Common myeloid progenitor, CD34-positive (primary cell): ENCODE data around the gene CRYGN.

ENCODE experiments used
- CTCF ChIA-PET: fragments of 350-600 bp; sonication (Branson Sonifier 250); formaldehyde crosslinking; loops from one replicate; lab custom pipeline; 2021; ENCODE audit warnings: antibody characterized with exemption; lab: Charles Lee
- POLR2A ChIA-PET: fragments of 350-600 bp; sonication (Branson Sonifier 250); formaldehyde crosslinking; loops from one replicate; lab custom pipeline; 2021; ENCODE audit warnings: antibody characterized with exemption; lab: Charles Lee
- DNase-seq, 3 donors: peaks; one replicate each; pipeline versions ENCODE4 v3.0.0 to v3.0.0-alpha.2; 2013
- H3K27ac ChIP-seq, 2 experiments: 1 replicate in 1 of 2; 2 replicates in 1 of 2; pipeline ENCODE4 v1.7.0; 2013; ENCODE audit warnings: inconsistent platforms in 2 of 2, low read length in 2 of 2, mild to moderate bottlenecking in 2 of 2, low read depth in 1 of 2, moderate library complexity in 1 of 2; ENCODE audit not compliant: severe bottlenecking in 2 of 2, insufficient read depth in 1 of 2, poor library complexity in 1 of 2
- H3K27me3 ChIP-seq, 5 experiments: replicated peaks in 2 of 5; 1 replicate in 3 of 5; 2 replicates in 2 of 5; pipeline versions ENCODE4 v1.6.1 to v1.7.0; 2013; ENCODE audit warnings: low read length in 4 of 5, mild to moderate bottlenecking in 2 of 5, moderate library complexity in 2 of 5, inconsistent platforms in 1 of 5; ENCODE audit not compliant: insufficient read depth in 5 of 5, control insufficient read depth in 4 of 5
- H3K36me3 ChIP-seq, 4 experiments: 1 replicate in 2 of 4; 2 replicates in 2 of 4; pipeline versions ENCODE4 v1.6.1 to v1.7.0; 2013; ENCODE audit warnings: low read length in 3 of 4, control low read depth in 1 of 4, mild to moderate bottlenecking in 1 of 4; ENCODE audit not compliant: control insufficient read depth in 4 of 4, insufficient read depth in 4 of 4
- H3K4me1 ChIP-seq, 4 experiments: 1 replicate in 3 of 4; 2 replicates in 1 of 4; pipeline versions ENCODE4 v1.6.1 to v1.7.1; 2013; ENCODE audit warnings: low read length in 3 of 4, mild to moderate bottlenecking in 3 of 4, control low read depth in 1 of 4, inconsistent platforms in 1 of 4, moderate library complexity in 1 of 4; ENCODE audit not compliant: control insufficient read depth in 4 of 4, insufficient read depth in 4 of 4; ENCODE audit errors: control extremely low read depth in 1 of 4
- H3K4me3 ChIP-seq, 7 experiments: 1 replicate in 4 of 7; 2 replicates in 3 of 7; pipeline versions ENCODE4 v1.5.1 to v1.7.0; 2013; ENCODE audit warnings: mild to moderate bottlenecking in 7 of 7, low read length in 6 of 7, moderate library complexity in 6 of 7, inconsistent platforms in 2 of 7, low read depth in 2 of 7, control low read depth in 1 of 7; ENCODE audit not compliant: insufficient read depth in 4 of 7, control insufficient read depth in 1 of 7; ENCODE audit errors: extremely low read depth in 1 of 7
- H3K9me3 ChIP-seq, 5 experiments: 1 replicate in 4 of 5; 2 replicates in 1 of 5; pipeline versions ENCODE4 v1.6.1 to v1.7.1; 2013; ENCODE audit warnings: low read length in 4 of 5, mild to moderate bottlenecking in 2 of 5, inconsistent platforms in 1 of 5, low read depth in 1 of 5, moderate library complexity in 1 of 5; ENCODE audit not compliant: control insufficient read depth in 4 of 5, insufficient read depth in 2 of 5; ENCODE audit errors: control extremely low read depth in 1 of 5
- WGBS: methylation state at CpG from one replicate; pipeline ENCODE4 v1.1.5; 2013; ENCODE audit not compliant: insufficient coverage; 5-methylcytosine and 5-hydroxymethylcytosine counted together

Gene CRYGN

GRCh38 chr7:151396328-151396970 lies 43.5 kb downstream of the CRYGN start:
- no peak for DNase-seq
- H3K36me3 ChIP-seq, result no peaks in the 10 kb centered on the region
- 99% methylated on average over 6 of the region's 10 CpGs for WGBS
- CTCF ChIA-PET, result interaction anchor here (0.8 to 1.5 kb wide), 4 partner anchors 9 to 52 kb away, joined by 3 to 5 read pairs (median 4); no protein-coding TSS in a partner anchor
- peaks cover 0 to 3% (median 3%) of the 10 kb centered on the region in 4 experiments for H3K4me1 ChIP-seq
- no peak overlapping the region for H3K4me3 ChIP-seq
- peaks cover 0 to 3% (median 0%) of the 10 kb centered on the region in 5 experiments for H3K27me3 ChIP-seq
- no peak overlapping the region for H3K27ac ChIP-seq
- peaks cover 0 to 3% (median 0%) of the 10 kb centered on the region in 5 experiments for H3K9me3 ChIP-seq
- POLR2A ChIA-PET, result interaction anchor here (0.6 kb wide), 1 partner anchor 622 kb away, joined by 3 read pairs; no protein-coding TSS in a partner anchor

- Histone ChIP-seq H3K27ac (no peak overlapping the region), H3K27me3 (peaks cover 0 to 3% (median 0%) of the 10 kb centered on the region in 5 experiments), H3K36me3 (no peaks in the 10 kb centered on the region), H3K4me1 (peaks cover 0 to 14% (median 9%) of the 10 kb centered on the region in 4 experiments), H3K9me3 (peaks cover 0 to 3% (median 0%) of the 10 kb centered on the region in 5 experiments), H3K4me3 (no peak overlapping the region)
- DNase-seq, result no peak
- POLR2A ChIA-PET, result no interaction called here
- CTCF ChIA-PET, result interaction anchor here (2.1 kb wide), 1 partner anchor 27 kb away, joined by 9 read pairs; no protein-coding TSS in a partner anchor
- 90% methylated on average over 9 of the region's 13 CpGs for WGBS
Measured at GRCh38 chr7:151395036-151395367, 44.9 kb downstream of the CRYGN start.

- H3K4me1 ChIP-seq, result peaks cover 0 to 20% (median 10%) of the 10 kb centered on the region in 4 experiments
- ChIA-PET POLR2A (interaction anchor here (0.6 kb wide), 1 partner anchor 50 kb away, joined by 3 read pairs; no protein-coding TSS in a partner anchor), CTCF (interaction anchor here (1.0 to 2.1 kb wide), 4 partner anchors 10 to 53 kb away, joined by 4 to 9 read pairs (median 5); no protein-coding TSS in a partner anchor)
- no peak overlapping the region for H3K27ac ChIP-seq
- peaks cover 0 to 3% (median 0%) of the 10 kb centered on the region in 5 experiments for H3K27me3 ChIP-seq
- H3K36me3 ChIP-seq, result no peaks in the 10 kb centered on the region
- DNase-seq, result no peak
- WGBS, result 98% methylated on average over 33 of the region's 35 CpGs
- peaks cover 0 to 3% (median 0%) of the 10 kb centered on the region in 5 experiments for H3K9me3 ChIP-seq
- no peak overlapping the region for H3K4me3 ChIP-seq
Measured at GRCh38 chr7:151394076-151395035, 45.6 kb downstream of the CRYGN start.

- DNase-seq, result peak in 2 of 3 donors; percentile 55 to 77
- POLR2A ChIA-PET, result interaction anchor here (0.6 kb wide), 1 partner anchor 51 kb away, joined by 3 read pairs; no protein-coding TSS in a partner anchor
- H3K36me3 ChIP-seq, result no peaks in the 10 kb centered on the region
- CTCF ChIA-PET, result interaction anchor here (0.7 to 2.1 kb wide), 5 partner anchors 9 to 77 kb away, joined by 3 to 9 read pairs (median 4); no protein-coding TSS in a partner anchor
- H3K4me1 ChIP-seq, result peaks cover 0 to 20% (median 10%) of the 10 kb centered on the region in 4 experiments
- peaks cover 0 to 3% (median 0%) of the 10 kb centered on the region in 5 experiments for H3K9me3 ChIP-seq
- 84% methylated on average over 29 of the region's 31 CpGs for WGBS
- H3K27me3 ChIP-seq, result peaks cover 0 to 3% (median 0%) of the 10 kb centered on the region in 5 experiments
- H3K27ac ChIP-seq, result no peak overlapping the region
- no peak overlapping the region for H3K4me3 ChIP-seq
Measured at GRCh38 chr7:151393031-151393977, 46.6 kb downstream of the CRYGN start.

- WGBS, result 95% methylated on average over 11 of the region's 13 CpGs
- Histone ChIP-seq H3K4me3 (no peak overlapping the region), H3K27ac (no peak overlapping the region), H3K4me1 (peaks cover 0 to 20% (median 10%) of the 10 kb centered on the region in 4 experiments), H3K9me3 (no peaks in the 10 kb centered on the region), H3K36me3 (no peaks in the 10 kb centered on the region), H3K27me3 (peaks cover 0 to 3% (median 2%) of the 10 kb centered on the region in 5 experiments)
- DNase-seq, result no peak
- CTCF ChIA-PET, result no interaction called here
- POLR2A ChIA-PET, result no interaction called here
Measured at GRCh38 chr7:151392426-151392825, 47.5 kb downstream of the CRYGN start.

GRCh38 chr7:151392002-151392401 lies 47.9 kb downstream of the CRYGN start:
- Histone ChIP-seq H3K27ac (no peak overlapping the region), H3K4me3 (no peak overlapping the region), H3K9me3 (no peaks in the 10 kb centered on the region), H3K27me3 (peaks cover 0 to 3% (median 2%) of the 10 kb centered on the region in 5 experiments), H3K36me3 (no peaks in the 10 kb centered on the region), H3K4me1 (peaks cover 0 to 20% (median 10%) of the 10 kb centered on the region in 4 experiments)
- ChIA-PET CTCF (no interaction called here), POLR2A (no interaction called here)
- 94% methylated on average over 5 of the region's 8 CpGs for WGBS
- no peak for DNase-seq
